B cell (primary cell): ENCODE data around the gene FARP1.

Experiments
- CTCF ChIP-seq: fragments of 200-600 bp; IDR thresholded peaks from one replicate; pipeline ENCODE4 v1.8.0; 2022; ENCODE audit warnings: antibody characterized with exemption, mild to moderate bottlenecking
- EZH2 ChIP-seq: IDR thresholded peaks from 2 replicates; pipeline ENCODE4 v1.6.1; 2012; ENCODE audit warnings: borderline replicate concordance, low read depth, mild to moderate bottlenecking, moderate library complexity, low read length; ENCODE audit not compliant: insufficient read depth, poor library complexity, severe bottlenecking

GRCh38 chr13:98141091-98141490 is 1.8 kb upstream of the FARP1 start:
- no peak for TF ChIP-seq CTCF
- TF ChIP-seq EZH2 = no peak
